ENCODE results near the gene CREBL2.

The CREBL2 gene

GRCh38 chr12:12681061-12681765 is 69.5 kb downstream of the CREBL2 start:
- H3K9me3 ChIP-seq (ENCODE audit: severe bottlenecking) = no peaks in the 10 kb centered on the region
- no peak overlapping the region for H3K27ac ChIP-seq (ENCODE audit: poor library complexity, severe bottlenecking)
- H3K4me1 ChIP-seq (ENCODE audit: insufficient read depth, poor library complexity, severe bottlenecking) = no peaks in the 10 kb centered on the region
- TF ChIP-seq, protein P1, sequence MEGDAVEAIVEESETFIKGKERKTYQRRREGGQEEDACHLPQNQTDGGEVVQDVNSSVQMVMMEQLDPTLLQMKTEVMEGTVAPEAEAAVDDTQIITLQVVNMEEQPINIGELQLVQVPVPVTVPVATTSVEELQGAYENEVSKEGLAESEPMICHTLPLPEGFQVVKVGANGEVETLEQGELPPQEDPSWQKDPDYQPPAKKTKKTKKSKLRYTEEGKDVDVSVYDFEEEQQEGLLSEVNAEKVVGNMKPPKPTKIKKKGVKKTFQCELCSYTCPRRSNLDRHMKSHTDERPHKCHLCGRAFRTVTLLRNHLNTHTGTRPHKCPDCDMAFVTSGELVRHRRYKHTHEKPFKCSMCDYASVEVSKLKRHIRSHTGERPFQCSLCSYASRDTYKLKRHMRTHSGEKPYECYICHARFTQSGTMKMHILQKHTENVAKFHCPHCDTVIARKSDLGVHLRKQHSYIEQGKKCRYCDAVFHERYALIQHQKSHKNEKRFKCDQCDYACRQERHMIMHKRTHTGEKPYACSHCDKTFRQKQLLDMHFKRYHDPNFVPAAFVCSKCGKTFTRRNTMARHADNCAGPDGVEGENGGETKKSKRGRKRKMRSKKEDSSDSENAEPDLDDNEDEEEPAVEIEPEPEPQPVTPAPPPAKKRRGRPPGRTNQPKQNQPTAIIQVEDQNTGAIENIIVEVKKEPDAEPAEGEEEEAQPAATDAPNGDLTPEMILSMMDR (IDR thresholded peaks at IDR 0.05; ENCODE audit: poor library complexity, severe bottlenecking) = no peak
- ATAC-seq (ENCODE audit: low read depth) (no peak), DNase-seq (ENCODE audit: low spot score) (no peak)
- no peak overlapping the region for H3K4me3 ChIP-seq (ENCODE audit: severe bottlenecking)
- no peaks in the 10 kb centered on the region for H3K36me3 ChIP-seq (ENCODE audit: low read depth)
- no peaks in the 10 kb centered on the region for H3K27me3 ChIP-seq (ENCODE audit: insufficient read depth, poor library complexity, severe bottlenecking)

GRCh38 chr12:12682284-12682683 is 70.6 kb downstream of the CREBL2 start:
- no peaks in the 10 kb centered on the region for H3K4me1 ChIP-seq (ENCODE audit: insufficient read depth, poor library complexity, severe bottlenecking)
- DNase-seq (ENCODE audit: low spot score) (no peak), ATAC-seq (ENCODE audit: low read depth) (no peak)
- no peak overlapping the region for H3K4me3 ChIP-seq (ENCODE audit: severe bottlenecking)
- H3K9me3 ChIP-seq (ENCODE audit: severe bottlenecking) = no peaks in the 10 kb centered on the region
- H3K27me3 ChIP-seq (ENCODE audit: insufficient read depth, poor library complexity, severe bottlenecking) = no peaks in the 10 kb centered on the region
- H3K36me3 ChIP-seq (ENCODE audit: low read depth) = no peaks in the 10 kb centered on the region
- H3K27ac ChIP-seq (ENCODE audit: poor library complexity, severe bottlenecking) = no peak overlapping the region
- TF ChIP-seq, protein P1 (IDR thresholded peaks at IDR 0.05; ENCODE audit: poor library complexity, severe bottlenecking) = no peak

DNA sequence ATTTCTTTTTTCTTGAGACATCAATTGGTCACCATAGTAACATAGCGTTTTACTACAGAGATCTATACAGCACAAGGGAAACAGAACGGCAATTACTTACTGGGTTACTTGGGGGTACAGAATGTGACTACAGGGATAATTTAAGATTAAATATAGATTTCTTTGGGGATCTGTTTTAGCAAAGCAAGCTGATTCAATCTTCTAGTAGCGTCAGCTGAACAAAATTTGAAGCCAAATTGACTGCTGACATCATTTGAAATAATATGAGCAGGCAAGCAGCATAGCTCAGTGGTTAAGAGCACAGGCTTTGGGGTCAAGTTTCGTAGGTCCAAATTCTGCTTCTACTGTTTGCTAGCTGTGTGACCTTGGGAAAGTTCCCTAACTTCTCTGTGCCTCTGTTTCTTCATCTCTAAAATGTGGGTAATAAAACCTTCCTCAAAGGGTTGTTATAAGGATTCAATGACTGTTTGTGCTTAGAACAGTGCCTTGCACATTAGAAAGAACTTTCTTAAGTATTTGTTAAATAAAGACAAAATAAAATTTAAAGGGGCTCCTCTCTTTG is 71.5 kb downstream of the CREBL2 start:
- DNase-seq (ENCODE audit: low spot score) (no peak), ATAC-seq (ENCODE audit: low read depth) (no peak)
- no peaks in the 10 kb centered on the region for H3K36me3 ChIP-seq (ENCODE audit: low read depth)
- H3K9me3 ChIP-seq (ENCODE audit: severe bottlenecking) = no peaks in the 10 kb centered on the region
- no peaks in the 10 kb centered on the region for H3K27me3 ChIP-seq (ENCODE audit: insufficient read depth, poor library complexity, severe bottlenecking)
- H3K4me1 ChIP-seq (ENCODE audit: insufficient read depth, poor library complexity, severe bottlenecking) = no peaks in the 10 kb centered on the region
- TF ChIP-seq, protein P1 (IDR thresholded peaks at IDR 0.05; ENCODE audit: poor library complexity, severe bottlenecking) = no peak
- no peak overlapping the region for H3K4me3 ChIP-seq (ENCODE audit: severe bottlenecking)
- no peak overlapping the region for H3K27ac ChIP-seq (ENCODE audit: poor library complexity, severe bottlenecking)

DNA sequence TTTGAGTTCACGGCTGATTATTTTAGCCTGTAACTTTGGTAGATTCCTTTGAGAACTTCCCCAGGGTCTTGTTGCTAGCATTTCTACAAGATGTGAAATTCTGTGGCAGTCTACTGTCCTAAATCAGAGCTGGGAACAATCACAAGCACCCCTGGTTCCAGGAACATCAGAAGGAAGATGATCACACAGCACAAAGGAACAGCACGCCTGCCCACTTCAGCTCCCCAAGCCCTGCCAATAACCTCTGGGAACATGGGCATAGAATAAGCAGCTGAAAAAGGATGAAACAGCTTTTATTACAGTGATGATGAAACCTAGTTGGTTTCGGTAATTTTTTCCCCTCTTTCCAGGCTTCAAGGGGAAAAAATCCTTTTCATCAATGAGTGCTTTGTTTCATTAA is 72.0 kb downstream of the CREBL2 start:
- no peaks in the 10 kb centered on the region for H3K27me3 ChIP-seq (ENCODE audit: insufficient read depth, poor library complexity, severe bottlenecking)
- H3K4me3 ChIP-seq (ENCODE audit: severe bottlenecking) = no peak overlapping the region
- H3K27ac ChIP-seq (ENCODE audit: poor library complexity, severe bottlenecking) = no peak overlapping the region
- ATAC-seq (ENCODE audit: low read depth) (no peak), DNase-seq (ENCODE audit: low spot score) (no peak)
- TF ChIP-seq, protein P1 (IDR thresholded peaks at IDR 0.05; ENCODE audit: poor library complexity, severe bottlenecking) = no peak
- no peaks in the 10 kb centered on the region for H3K9me3 ChIP-seq (ENCODE audit: severe bottlenecking)
- H3K4me1 ChIP-seq (ENCODE audit: insufficient read depth, poor library complexity, severe bottlenecking) = no peaks in the 10 kb centered on the region
- H3K36me3 ChIP-seq (ENCODE audit: low read depth) = no peaks in the 10 kb centered on the region
